ENCODE measurements around the gene TBC1D22A.

- no peak for TF ChIP-seq POLR2A (IDR thresholded peaks at IDR 0.05)
- TF ChIP-seq EP300 (IDR thresholded peaks at IDR 0.05), result no peak
Observed at GRCh38 chr22:46906326-46907045, 144.0 kb downstream of the TBC1D22A start.

Measured in gastroesophageal sphincter (tissue), 2 donors.